HG02610 (cell line): ENCODE measurements around the gene NPIPA3.
A peak's percentile ranks its signal among the peaks of the same experiment; 100 is the strongest.
"Not testable (repeated sequence)": the region's sequence is repeated elsewhere in the genome, so short reads cannot be mapped to it uniquely, and the experiment has no call there.

Experiments
- ATAC-seq: cut with Tn5 transposase; IDR thresholded peaks from one replicate; pipeline ENCODE4 v1.9.1; 2021; ENCODE audit warnings: mild to moderate bottlenecking, moderate library complexity; ENCODE audit not compliant: unreplicated experiment

The NPIPA3 gene

GRCh38 chr16:14703156-14704011 lies at the start of gene NPIPA3:
NPIPA3 (plus strand) TSS chr16:14703411; CDS start chr16:14708944, 5,533 bp downstream.
- ATAC-seq = peak; percentile 97

- ATAC-seq = peak; percentile 93
Measured at GRCh38 chr16:14658063-14658462, 45.1 kb upstream of the NPIPA3 start.

- ATAC-seq = no peak
Measured at GRCh38 chr16:14667347-14668266, 35.6 kb upstream of the NPIPA3 start.

- no peak for ATAC-seq
Measured at GRCh38 chr16:14668556-14669223, 34.5 kb upstream of the NPIPA3 start.

- ATAC-seq = no peak
Measured at GRCh38 chr16:14669776-14670175, 33.4 kb upstream of the NPIPA3 start.

GRCh38 chr16:14672403-14672971 lies 30.7 kb upstream of the NPIPA3 start:
- ATAC-seq = no peak

- no peak for ATAC-seq
Measured at GRCh38 chr16:14676633-14677032, 26.6 kb upstream of the NPIPA3 start.

GRCh38 chr16:14677627-14678026 lies 25.6 kb upstream of the NPIPA3 start:
- no peak for ATAC-seq

GRCh38 chr16:14678748-14679497 lies 24.3 kb upstream of the NPIPA3 start:
- no peak for ATAC-seq

- not testable (repeated sequence) for ATAC-seq
Measured at GRCh38 chr16:14680396-14680795, 22.8 kb upstream of the NPIPA3 start.

- ATAC-seq = no peak
Measured at GRCh38 chr16:14681115-14681514, 22.1 kb upstream of the NPIPA3 start.

GRCh38 chr16:14682121-14682520 lies 21.1 kb upstream of the NPIPA3 start:
- no peak for ATAC-seq

- ATAC-seq = not testable (repeated sequence)
Measured at GRCh38 chr16:14685870-14686793, 17.1 kb upstream of the NPIPA3 start.

- not testable (repeated sequence) for ATAC-seq
Measured at GRCh38 chr16:14694129-14694528, 9.1 kb upstream of the NPIPA3 start, which contains the start of gene PLA2G10. PLA2G10 (minus strand) TSS chr16:14694308; CDS start chr16:14694229, 79 bp downstream.

GRCh38 chr16:14701859-14702258 lies 1.4 kb upstream of the NPIPA3 start:
- not testable (repeated sequence) for ATAC-seq

GRCh38 chr16:14702672-14703071 lies 539 bp upstream of the NPIPA3 start:
- ATAC-seq = not testable (repeated sequence)

- ATAC-seq = not testable (repeated sequence)
Measured at GRCh38 chr16:14733233-14733632, 30.0 kb downstream of the NPIPA3 start.

- ATAC-seq = not testable (repeated sequence)
Measured at GRCh38 chr16:14740832-14741385, 37.7 kb downstream of the NPIPA3 start.
